HG03520 (cell line): ENCODE results near the gene CYP17A1.
"Not testable (repeated sequence)": the region's sequence is repeated elsewhere in the genome, so short reads cannot be mapped to it uniquely, and the experiment has no call there.

ENCODE experiments used
- ATAC-seq: cut with Tn5 transposase; IDR thresholded peaks from one replicate; pipeline ENCODE4 v1.9.1; 2021; ENCODE audit warnings: mild to moderate bottlenecking, moderate library complexity; ENCODE audit not compliant: unreplicated experiment

The CYP17A1 gene

GRCh38 chr10:102838276-102838927 lies 1.2 kb upstream of the CYP17A1 start:
- not testable (repeated sequence) for ATAC-seq

DNA sequence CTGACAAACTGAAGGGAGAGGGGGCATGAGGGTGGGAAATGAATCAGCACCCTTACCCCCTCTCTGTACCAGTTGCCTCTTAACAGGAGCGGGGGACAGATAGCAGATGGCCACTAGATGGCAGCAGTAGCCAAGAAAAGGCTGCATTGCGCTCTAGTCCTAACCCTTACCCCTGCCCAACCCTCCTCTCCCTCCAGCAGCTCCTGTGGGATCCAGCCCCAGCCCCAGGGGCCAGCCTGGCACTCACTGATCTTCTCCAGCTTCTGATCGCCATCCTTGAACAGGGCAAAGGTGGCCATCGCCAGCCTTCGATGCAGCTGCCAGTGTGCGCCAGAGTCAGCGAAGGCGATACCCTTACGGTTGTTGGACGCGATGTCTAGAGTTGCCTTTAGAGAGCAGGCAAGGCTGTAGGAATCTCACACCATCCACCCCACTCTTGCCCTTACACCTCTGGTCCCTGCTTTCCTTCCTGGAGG lies 2.2 kb downstream of the CYP17A1 start:
- ATAC-seq: peak; percentile 51

DNA sequence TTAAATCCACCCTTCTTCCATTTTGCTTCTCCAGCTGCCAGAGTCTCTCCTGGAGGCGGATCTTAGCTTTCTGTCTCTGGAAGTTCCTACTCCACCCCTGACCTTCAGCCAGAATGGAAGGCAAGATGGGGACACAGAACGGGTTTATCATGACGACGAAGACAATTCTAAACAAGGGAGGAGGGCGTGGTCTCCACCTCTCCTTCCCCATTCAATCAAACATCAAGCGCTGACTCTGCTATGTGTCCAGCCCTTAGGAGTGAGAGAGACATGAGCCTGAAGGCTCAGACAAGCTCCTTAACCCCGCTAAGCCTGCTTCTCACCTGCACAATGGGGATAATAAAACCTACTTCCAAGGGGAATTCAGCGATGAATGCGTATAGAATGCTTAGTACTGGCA lies 3.1 kb downstream of the CYP17A1 start:
- no peak for ATAC-seq

GRCh38 chr10:102832987-102833386 lies 4.2 kb downstream of the CYP17A1 start:
- ATAC-seq: no peak

DNA sequence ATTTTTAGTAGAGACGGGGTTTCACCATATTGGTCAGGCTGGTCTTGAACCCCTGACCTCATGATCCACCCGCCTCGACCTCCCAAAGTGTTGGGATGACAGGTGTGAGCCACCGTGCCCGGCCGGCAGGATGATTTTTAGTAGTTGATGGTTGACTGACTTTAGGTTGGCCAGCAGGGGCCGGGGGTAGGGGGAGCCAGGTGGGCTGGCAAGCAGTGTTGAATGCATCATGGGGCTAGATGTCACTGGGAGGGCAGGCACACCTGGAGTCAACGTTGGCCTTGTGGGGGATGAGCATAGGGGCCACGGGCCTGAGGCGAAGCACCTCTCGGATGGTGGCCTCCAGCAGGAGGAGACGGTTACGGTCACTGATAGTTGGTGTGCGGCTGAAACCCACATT lies 5.0 kb downstream of the CYP17A1 start:
- ATAC-seq: no peak

DNA sequence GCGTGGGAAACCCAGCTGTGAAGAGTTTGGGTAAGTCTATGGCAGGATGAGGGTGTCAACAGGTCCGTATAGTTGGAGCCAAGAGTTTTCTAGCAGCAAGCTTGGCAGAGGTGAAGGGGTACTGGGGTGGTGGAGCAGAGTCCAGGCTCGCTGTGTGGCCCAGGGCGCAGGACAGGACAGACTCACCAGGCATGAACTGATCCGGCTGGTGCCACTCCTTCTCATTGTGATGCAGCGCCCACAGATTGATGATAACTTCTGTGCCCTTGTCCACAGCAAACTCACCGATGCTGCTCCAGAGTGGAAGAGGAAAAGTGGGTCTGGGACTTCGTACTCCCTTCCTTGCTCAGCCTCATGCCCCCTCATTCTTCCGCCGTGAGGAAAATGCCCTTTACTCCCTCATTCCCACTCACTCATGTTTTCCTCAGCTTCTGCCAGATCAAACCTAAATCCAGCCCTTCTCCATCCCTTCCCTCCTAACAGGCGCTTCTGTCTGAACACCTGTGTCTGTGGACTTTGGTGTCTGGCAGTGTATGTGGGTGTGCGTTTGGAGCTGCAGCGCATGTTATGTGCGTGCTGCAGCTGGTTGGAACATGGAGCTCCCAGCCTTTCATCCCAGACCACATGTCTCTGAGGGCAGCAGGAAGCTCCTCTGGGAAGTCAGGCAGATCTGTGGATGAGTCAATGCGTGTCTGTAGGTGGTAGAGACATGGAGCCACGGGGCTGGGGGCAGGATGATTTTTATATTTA lies 5.7 kb downstream of the CYP17A1 start:
- no peak for ATAC-seq

DNA sequence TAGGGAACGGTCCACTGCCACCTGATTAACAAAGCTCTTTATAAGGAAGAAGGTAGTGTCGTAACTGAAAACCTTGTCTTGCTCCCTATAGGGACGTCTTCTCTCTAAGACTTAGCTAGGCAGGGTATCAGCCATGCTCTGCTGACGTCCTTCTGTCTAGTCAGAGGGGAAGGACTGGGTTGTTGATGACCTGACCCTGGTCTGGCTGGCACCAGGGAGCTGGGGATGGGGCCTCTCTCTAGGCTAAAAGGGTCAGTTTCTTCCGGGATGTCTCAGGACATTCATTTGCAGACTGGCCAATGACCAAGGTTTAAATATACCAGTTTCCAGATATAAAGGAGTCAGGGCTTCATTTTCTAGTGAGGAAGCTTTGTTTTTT lies 9.6 kb downstream of the CYP17A1 start:
- no peak for ATAC-seq

DNA sequence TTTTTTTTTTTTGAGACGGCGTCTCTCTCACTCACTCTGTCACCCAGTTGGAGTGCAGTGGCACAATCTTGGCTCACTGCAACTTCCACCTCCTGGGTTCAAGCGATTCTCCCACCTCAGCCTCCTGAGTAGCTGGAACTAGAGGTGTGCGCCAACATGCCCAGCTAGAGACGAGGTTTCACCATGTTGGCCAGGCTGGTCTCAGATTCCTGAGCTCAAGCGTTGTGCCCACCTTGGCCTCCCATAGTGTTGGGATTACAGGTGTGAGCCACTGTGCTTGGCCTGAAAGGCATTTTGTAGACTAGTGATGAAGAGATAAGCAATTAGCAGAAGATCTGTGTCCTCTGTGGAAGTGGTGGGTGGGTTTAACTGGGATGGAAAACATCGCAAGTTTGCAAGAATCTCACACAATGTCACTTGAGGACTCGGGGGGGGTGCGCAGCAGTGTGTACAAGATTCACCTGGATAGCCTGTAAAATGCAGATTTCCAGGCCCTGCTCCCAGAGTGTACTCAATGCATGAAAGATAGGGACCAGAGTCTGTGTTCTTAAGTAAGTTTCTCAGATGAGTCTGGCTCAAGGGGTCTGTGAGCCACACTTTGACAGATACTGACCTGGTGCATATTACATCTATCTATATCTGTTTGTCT lies 10.9 kb downstream of the CYP17A1 start:
- no peak for ATAC-seq

GRCh38 chr10:102824664-102825063 lies 12.5 kb downstream of the CYP17A1 start:
- ATAC-seq: no peak

DNA sequence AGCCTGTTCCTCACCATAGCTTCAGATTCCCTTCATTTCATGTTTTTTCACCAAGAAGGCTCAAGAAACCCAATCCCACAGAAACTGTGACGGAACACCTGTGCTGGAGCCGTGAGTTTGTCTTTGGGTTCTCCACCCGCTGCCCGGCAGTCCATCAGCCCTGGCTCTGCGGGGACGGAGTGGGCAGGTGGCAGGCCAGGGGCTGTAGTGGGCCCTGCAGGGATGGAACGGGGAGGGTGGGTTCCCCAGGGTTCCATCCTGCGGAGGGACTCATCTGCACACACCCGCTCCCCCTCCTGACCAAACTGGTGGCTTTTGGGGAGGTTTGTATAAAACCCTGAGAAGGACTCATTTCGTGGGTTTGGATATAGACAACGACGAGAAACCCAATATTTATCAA lies 15.0 kb downstream of the CYP17A1 start:
- no peak for ATAC-seq

DNA sequence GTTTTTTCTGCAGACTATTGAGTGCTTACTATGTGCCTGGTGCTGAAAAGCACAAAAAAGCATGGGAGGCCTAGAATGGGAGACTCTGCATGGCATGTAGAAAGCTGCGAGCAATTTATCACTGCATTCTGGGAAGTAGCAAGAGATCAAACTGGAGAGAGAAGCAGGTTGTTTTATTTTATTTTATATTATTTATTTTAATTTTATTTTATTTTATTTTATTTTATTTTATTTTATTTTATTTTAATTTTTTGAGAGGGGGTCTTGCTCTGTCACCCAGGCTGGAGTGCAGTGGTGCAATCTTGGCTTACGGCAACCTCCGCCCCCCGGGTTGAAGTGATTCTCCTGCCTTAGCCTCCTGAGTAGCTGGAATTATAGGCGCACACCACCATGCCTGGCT lies 17.2 kb downstream of the CYP17A1 start:
- ATAC-seq: not testable (repeated sequence)

GRCh38 chr10:102819054-102819453 lies 18.2 kb downstream of the CYP17A1 start:
- ATAC-seq: no peak

DNA sequence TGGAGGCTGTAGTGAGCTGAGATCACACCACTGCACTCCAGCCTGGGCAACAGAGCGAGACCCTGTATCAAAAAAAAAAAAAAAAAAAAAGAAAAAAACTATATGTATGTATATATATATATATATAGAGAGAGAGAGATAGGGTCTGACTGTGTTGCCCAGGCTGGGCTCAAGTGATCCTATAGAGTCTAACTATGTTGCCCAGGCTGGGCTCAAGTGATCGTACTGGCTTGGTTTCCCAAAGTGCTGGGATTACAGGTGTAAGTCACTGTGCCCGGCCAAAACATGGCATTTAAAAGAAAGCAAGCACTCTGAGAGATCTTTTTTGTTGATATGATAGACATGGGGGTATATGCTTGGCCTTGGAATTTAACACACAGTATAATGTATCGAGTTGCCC lies 20.0 kb downstream of the CYP17A1 start:
- ATAC-seq: no peak

DNA sequence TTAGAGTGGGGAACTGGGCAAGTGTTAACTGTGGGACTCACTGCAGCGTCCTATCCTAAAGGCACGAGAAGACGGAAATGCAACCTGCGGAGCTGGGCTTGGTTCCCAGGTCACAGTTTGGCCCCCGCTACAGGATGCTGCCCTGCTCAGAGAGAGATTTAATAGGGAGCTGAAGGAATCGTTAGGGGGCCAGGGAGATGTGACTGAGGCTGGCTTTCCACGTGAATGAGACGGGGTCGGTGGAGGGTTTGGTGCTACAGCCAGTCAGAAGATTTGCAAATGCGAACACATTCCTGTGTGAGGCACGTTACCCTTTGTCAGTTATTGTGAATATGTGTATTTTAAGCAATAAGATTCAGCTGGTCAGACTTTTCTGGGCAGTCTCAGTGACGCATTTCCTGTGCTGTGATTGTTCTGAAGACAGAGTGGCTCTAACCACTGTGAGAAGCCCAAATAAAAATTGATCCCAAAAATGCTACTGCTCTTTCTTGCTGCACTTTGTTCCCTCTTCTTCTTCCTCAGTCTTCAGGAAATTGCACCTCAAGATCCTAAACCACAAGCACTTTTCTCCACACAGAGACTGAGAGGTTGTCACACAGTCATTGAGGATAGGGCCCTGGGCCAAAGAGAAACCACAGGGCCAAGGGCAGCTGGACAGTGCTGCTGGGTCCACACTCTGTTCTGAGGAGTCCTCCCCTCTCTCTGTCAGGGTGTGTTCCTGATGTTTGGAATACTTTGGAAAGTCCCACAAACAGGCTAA lies 21.2 kb downstream of the CYP17A1 start:
- ATAC-seq: no peak

GRCh38 chr10:102814873-102815661 lies 22.1 kb downstream of the CYP17A1 start:
- no peak for ATAC-seq

- no peak for ATAC-seq
These were observed 22.8 kb downstream of the CYP17A1 start for GRCh38 chr10:102814453-102814871.

DNA sequence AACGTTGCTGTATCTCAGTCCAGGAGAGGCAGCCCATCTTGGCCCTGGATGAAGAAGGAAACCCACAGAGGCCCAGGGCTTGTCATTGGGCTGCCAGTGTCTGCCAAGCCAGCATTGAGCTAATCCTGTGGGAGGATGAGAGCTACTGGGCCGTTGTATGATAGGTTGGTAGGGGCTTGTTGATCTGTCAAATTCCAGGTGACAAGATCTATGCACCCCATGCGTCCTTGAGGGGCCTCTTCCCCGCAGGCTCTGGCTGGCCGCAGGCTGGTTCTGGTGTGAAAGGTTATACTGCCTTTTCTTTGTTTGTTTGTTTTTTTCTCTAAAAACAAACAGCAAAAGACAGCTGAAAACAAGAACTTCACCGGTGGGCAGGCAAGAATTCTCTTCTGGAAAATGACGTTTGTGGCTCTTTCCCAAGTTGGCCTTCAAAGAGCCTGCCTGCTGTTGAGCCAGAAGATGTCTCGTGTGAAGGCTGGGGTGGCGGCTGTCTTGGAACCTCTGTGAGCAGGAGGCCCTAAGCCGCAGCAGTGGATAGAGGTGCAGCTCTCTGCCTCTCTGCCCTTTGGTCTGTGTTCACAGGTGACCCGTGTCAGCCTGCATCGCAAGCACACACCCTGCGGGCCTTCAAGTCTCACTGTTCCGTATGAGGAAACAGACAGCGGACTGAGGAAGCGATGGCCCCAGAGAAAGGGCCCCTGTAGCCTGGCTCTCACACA lies 23.3 kb downstream of the CYP17A1 start:
- no peak for ATAC-seq

DNA sequence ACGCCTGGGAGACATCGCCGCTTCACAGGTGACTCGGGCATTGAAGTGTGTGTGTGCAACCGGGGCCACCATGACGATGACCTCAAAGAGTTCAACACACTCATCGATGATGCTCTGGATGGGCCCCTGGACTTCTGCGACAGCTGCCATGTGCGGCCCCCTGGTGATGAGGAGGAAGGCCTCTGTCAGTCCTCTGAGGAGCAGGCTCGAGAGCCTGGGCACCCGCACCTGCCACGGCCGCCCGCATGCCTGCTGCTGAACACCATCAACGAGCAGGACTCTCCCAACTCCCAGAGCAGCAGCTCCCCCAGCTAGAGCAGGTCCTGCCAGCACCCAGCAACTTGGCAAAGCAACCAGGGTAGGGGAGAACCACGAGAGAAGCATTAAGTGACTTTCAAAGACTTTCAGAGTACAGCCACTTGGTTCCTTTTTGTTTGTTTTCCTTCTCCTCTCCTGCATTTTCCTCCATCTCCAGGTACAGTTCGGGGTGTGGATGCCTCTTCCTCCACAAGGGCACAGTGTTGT lies 24.1 kb downstream of the CYP17A1 start:
- ATAC-seq: no peak

DNA sequence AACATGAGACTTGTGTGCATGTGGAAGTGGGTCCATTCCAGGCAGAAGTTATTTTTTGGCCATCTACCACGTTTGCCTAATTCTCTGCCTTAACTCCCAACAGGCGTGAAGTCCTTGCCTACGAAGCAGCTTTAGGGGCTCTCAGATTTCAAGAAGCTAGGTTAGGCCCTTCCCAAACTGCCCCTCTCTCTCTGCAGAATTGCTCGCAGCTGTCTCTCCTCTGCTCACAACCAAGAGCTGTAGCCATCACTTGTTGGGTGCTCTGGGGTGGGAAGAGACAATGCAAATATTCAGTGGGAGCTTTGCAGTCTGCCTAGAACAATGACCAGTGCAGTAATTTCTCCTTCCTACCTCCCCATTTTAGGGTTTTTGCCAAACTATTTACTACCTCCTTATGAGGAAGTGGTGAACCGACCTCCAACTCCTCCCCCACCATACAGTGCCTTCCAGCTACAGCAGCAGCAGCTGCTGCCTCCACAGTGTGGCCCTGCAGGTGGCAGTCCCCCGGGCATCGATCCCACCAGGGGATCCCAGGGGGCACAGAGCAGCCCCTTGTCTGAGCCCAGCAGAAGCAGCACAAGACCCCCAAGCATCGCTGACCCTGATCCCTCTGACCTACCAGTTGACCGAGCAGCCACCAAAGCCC lies 24.9 kb downstream of the CYP17A1 start:
- ATAC-seq: no peak
